PC-3 (cell line): Measurements from ENCODE around the gene CPLX1. TPM values are rescaled to one million over a fixed set of nuclear protein-coding genes. Genes with fewer than 3 reads are reported as not detected.

Experiments used
- ATAC-seq: fragments of 200-7000 bp; cut with Tn5 transposase; 2 replicates; pipeline ENCODE4 v1.9.1; 2020; ENCODE audit warnings: mild to moderate bottlenecking, moderate library complexity
- BruUV-seq: library from RNA; stranded (reverse); fragments of 400-500 nt; replicated peaks from 2 replicates; lab custom pipeline; 2021; lab: Mats Ljungman, UMichigan
- CTCF ChIA-PET: fragments of 300-600 bp; sonication (Branson Sonifier 250); formaldehyde crosslinking; loops from one replicate; lab custom pipeline; 2022; ENCODE audit warnings: antibody characterized with exemption; lab: Charles Lee
- POLR2A ChIA-PET: fragments of 300-600 bp; sonication (Branson Sonifier 250); formaldehyde crosslinking; loops from one replicate; lab custom pipeline; 2022; ENCODE audit warnings: antibody characterized with exemption; ENCODE audit not compliant: unreplicated experiment; lab: Charles Lee
- DNase-seq: peaks from one replicate; pipeline ENCODE4 v3.0.0-alpha.2; 2015
- H2AFZ ChIP-seq: fragments of 300-600 bp; sonication (generic); 2 replicates; pipeline ENCODE4 v1.6.0; 2016; ENCODE audit warnings: antibody characterized with exemption, low read length
- H3F3A ChIP-seq: fragments of 300-600 bp; sonication (generic); one replicate; pipeline ENCODE4 v1.6.0; 2017; ENCODE audit warnings: antibody characterized with exemption, low read length, control low read depth, mild to moderate bottlenecking; ENCODE audit not compliant: unreplicated experiment
- H3K27ac ChIP-seq: fragments of 300-600 bp; sonication (generic); 2 replicates; pipeline ENCODE4 v1.5.1; 2016; ENCODE audit warnings: mild to moderate bottlenecking, low read length
- H3K27me3 ChIP-seq: fragments of 300-600 bp; sonication (generic); 2 replicates; pipeline ENCODE4 v1.6.1; 2016; ENCODE audit warnings: low read length, mixed read lengths
- H3K36me3 ChIP-seq: fragments of 300-600 bp; sonication (generic); 2 replicates; pipeline ENCODE4 v1.6.1; 2016; ENCODE audit warnings: low read depth, mixed run types, low read length, mixed read lengths
- H3K4me1 ChIP-seq: fragments of 300-600 bp; sonication (generic); 2 replicates; pipeline ENCODE4 v1.5.1; 2016; ENCODE audit warnings: low read length; ENCODE audit not compliant: insufficient read depth
- H3K4me2 ChIP-seq: fragments of 300-600 bp; sonication (generic); 2 replicates; pipeline ENCODE4 v1.6.0; 2016; ENCODE audit warnings: low read length
- H3K4me3 ChIP-seq: fragments of 300-600 bp; sonication (generic); 2 replicates; pipeline ENCODE4 v1.5.1; 2016; ENCODE audit warnings: mild to moderate bottlenecking, low read length, mixed read lengths
- H3K79me2 ChIP-seq: fragments of 300-600 bp; sonication (generic); 2 replicates; pipeline ENCODE4 v1.6.1; 2017; ENCODE audit warnings: low read length, mixed read lengths
- H3K9ac ChIP-seq: fragments of 300-600 bp; sonication (generic); 2 replicates; pipeline ENCODE4 v1.6.0; 2016; ENCODE audit warnings: mild to moderate bottlenecking, low read length
- H3K9me2 ChIP-seq: fragments of 300-600 bp; sonication (generic); replicated peaks from 2 replicates; pipeline ENCODE4 v1.6.1; 2016; ENCODE audit warnings: mixed run types, low read length, mixed read lengths
- H3K9me3 ChIP-seq: fragments of 300-600 bp; sonication (generic); 2 replicates; pipeline ENCODE4 v1.6.1; 2016; ENCODE audit warnings: low read length, mixed read lengths
- H4K20me1 ChIP-seq: fragments of 300-600 bp; sonication (generic); 2 replicates; pipeline ENCODE4 v1.6.1; 2016; ENCODE audit warnings: low read length, mixed read lengths
- CTCF ChIP-seq: fragments of 300-600 bp; sonication (generic); conservative IDR thresholded peaks from 2 replicates; pipeline ENCODE4 v1.5.1; 2017; ENCODE audit warnings: antibody characterized with exemption, low read depth, mild to moderate bottlenecking, low read length
- EZH2 ChIP-seq: fragments of 300-600 bp; sonication (generic); IDR thresholded peaks from one replicate; pipeline ENCODE4 v1.6.1; 2017; ENCODE audit warnings: antibody characterized with exemption, mild to moderate bottlenecking, low read length; ENCODE audit not compliant: unreplicated experiment
- EZH2phosphoT487 ChIP-seq: fragments of 300-600 bp; sonication (generic); IDR thresholded peaks from 2 replicates; pipeline ENCODE4 v1.6.1; 2018; ENCODE audit warnings: mild to moderate bottlenecking, antibody characterized with exemption, low read length, borderline replicate concordance
- intact Hi-C: fragments of 100-400 bp; cut with micrococcal nuclease; formaldehyde crosslinking; loops from 2 replicates; pipeline ENCODE4 v1.9.0; 2023
- total RNA-seq: library from RNA; depleted of rRNA; stranded (reverse); fragments of >200 nt; gene quantifications from 2 replicates; pipeline ENCODE4 v1.2.3, GENCODE V29; 2014

Gene CPLX1
- total RNA-seq, 1 experiment from 2014 or later, result 0.87 TPM

GRCh38 chr4:763191-763810 lies 62.6 kb downstream of the CPLX1 start:
- no peaks in the 10 kb centered on the region for H3F3A ChIP-seq
- no TSS peak for BruUV-seq
- no peak overlapping the region for H3K4me3 ChIP-seq
- H3K27ac ChIP-seq, result no peak overlapping the region
- no peak overlapping the region for H3K4me2 ChIP-seq
- H3K9ac ChIP-seq, result no peak overlapping the region
- H3K4me1 ChIP-seq, result 0 out of 2 replicates have a peak, but pooled peaks cover 7% of the 10 kb centered on the region
- 0 out of 2 replicates have a peak, but pooled peaks cover 3% of the 10 kb centered on the region for H4K20me1 ChIP-seq
- POLR2A ChIA-PET, result no interaction called here
- H3K36me3 ChIP-seq, result no peaks in the 10 kb centered on the region; the same call in 1 of the 2 replicates
- DNase-seq (no peak), ATAC-seq (no peak)
- TF ChIP-seq CTCF, result no peak
- no peak for TF ChIP-seq EZH2phosphoT487
- TF ChIP-seq EZH2, result no peak
- H3K9me2 ChIP-seq, result no peaks in the 10 kb centered on the region
- no peak overlapping the region for H2AFZ ChIP-seq
- CTCF ChIA-PET, result no interaction called here
- H3K27me3 ChIP-seq, result no peaks in the 10 kb centered on the region
- 0 out of 2 replicates have a peak, but pooled peaks cover 4% of the 10 kb centered on the region for H3K79me2 ChIP-seq
- no peaks in the 10 kb centered on the region for H3K9me3 ChIP-seq
- intact Hi-C loops, result no loop called here

GRCh38 chr4:762211-763190 lies 63.4 kb downstream of the CPLX1 start:
- H3K79me2 ChIP-seq, result no peaks in the 10 kb centered on the region
- H2AFZ ChIP-seq, result no peak overlapping the region
- ATAC-seq (peak; percentile 46), DNase-seq (peak; percentile 23)
- intact Hi-C loops, result no loop called here
- no peak for TF ChIP-seq EZH2
- no peak for TF ChIP-seq EZH2phosphoT487
- peak; percentile 43 for TF ChIP-seq CTCF
- no TSS peak for BruUV-seq
- ChIA-PET CTCF (no interaction called here), POLR2A (no interaction called here)
- H3K4me3 ChIP-seq, result no peak overlapping the region
- 0 out of 2 replicates have a peak, but pooled peaks cover 3% of the 10 kb centered on the region for H4K20me1 ChIP-seq
- H3K9me2 ChIP-seq, result no peaks in the 10 kb centered on the region
- no peaks in the 10 kb centered on the region for H3K27me3 ChIP-seq
- H3K27ac ChIP-seq, result no peak overlapping the region
- no peaks in the 10 kb centered on the region; the same call in 1 of the 2 replicates for H3K36me3 ChIP-seq
- H3F3A ChIP-seq, result no peaks in the 10 kb centered on the region
- 0 out of 2 replicates have a peak, but pooled peaks cover 7% of the 10 kb centered on the region for H3K4me1 ChIP-seq
- no peaks in the 10 kb centered on the region for H3K9me3 ChIP-seq
- no peak overlapping the region for H3K9ac ChIP-seq
- no peak overlapping the region for H3K4me2 ChIP-seq
